NT2/D1 (cell line): ENCODE measurements around the gene NR3C1.

Experiments
- DNase-seq: peaks from one replicate; pipeline ENCODE4 v3.0.0-alpha.2; 2011; ENCODE audit warnings: low read depth, low spot score
- H3K27me3 ChIP-seq: 2 replicates; pipeline ENCODE4 v1.6.0; 2011; ENCODE audit warnings: mild to moderate bottlenecking; ENCODE audit not compliant: insufficient read length, insufficient read depth
- H3K36me3 ChIP-seq: 2 replicates; pipeline ENCODE4 v1.6.1; 2011; ENCODE audit warnings: mild to moderate bottlenecking, low read length, mixed read lengths; ENCODE audit not compliant: insufficient read depth, insufficient read length
- H3K4me1 ChIP-seq: 2 replicates; pipeline ENCODE4 v1.5.1; 2011; ENCODE audit not compliant: insufficient read depth, insufficient read length
- H3K4me3 ChIP-seq: 2 replicates; pipeline ENCODE4 v1.5.1; 2011; ENCODE audit warnings: low read depth; ENCODE audit not compliant: insufficient read length
- H3K9ac ChIP-seq: 2 replicates; pipeline ENCODE4 v1.6.0; 2011; ENCODE audit warnings: low read depth; ENCODE audit not compliant: insufficient read length
- H3K9me3 ChIP-seq: 2 replicates; pipeline ENCODE4 v1.5.1; 2011; ENCODE audit warnings: mild to moderate bottlenecking, low read length; ENCODE audit not compliant: insufficient read depth
- SUZ12 ChIP-seq: IDR thresholded peaks from 2 replicates; pipeline ENCODE4 v1.6.1; 2011; ENCODE audit not compliant: insufficient read length, insufficient read depth; ENCODE audit errors: extremely low read depth
- YY1 ChIP-seq: IDR thresholded peaks from 2 replicates; pipeline ENCODE4 v1.6.1; 2011; ENCODE audit not compliant: insufficient read length, insufficient read depth
- ZNF274 ChIP-seq: IDR thresholded peaks from 2 replicates; pipeline ENCODE4 v1.6.1; 2011; ENCODE audit warnings: mild to moderate bottlenecking, low read depth, low read length

Gene NR3C1

GRCh38 chr5:143395638-143396352 lies 7.7 kb downstream of the NR3C1 start:
- no peaks in the 10 kb centered on the region for H3K9me3 ChIP-seq
- H3K36me3 ChIP-seq = peaks cover 13% of the 10 kb centered on the region
- DNase-seq = no peak
- no peaks in the 10 kb centered on the region for H3K27me3 ChIP-seq
- H3K4me3 ChIP-seq = no peak overlapping the region
- TF ChIP-seq SUZ12 (no peak), ZNF274 (no peak), YY1 (no peak)
- H3K4me1 ChIP-seq = no peaks in the 10 kb centered on the region
- no peak overlapping the region for H3K9ac ChIP-seq

DNA sequence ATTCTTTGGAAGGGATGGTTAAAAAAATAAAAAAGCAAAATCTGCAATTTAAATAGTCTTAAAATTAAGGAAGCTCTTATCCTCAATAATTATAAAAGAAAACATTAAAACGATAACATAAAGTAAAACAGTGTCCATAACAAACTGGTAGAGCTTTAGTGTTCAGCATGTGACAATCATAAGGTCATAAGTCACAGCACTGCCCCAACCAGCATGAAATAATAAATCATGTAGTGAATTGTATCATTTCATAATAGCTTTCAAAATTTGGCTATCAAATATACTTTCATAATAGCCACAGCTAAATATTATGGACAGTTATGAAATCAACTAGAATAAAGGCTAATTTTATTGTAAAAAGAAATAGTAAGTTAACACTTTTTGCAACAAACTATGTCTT lies 10.0 kb downstream of the NR3C1 start:
- Histone ChIP-seq H3K9me3 (no peaks in the 10 kb centered on the region), H3K4me3 (no peak overlapping the region), H3K9ac (no peak overlapping the region), H3K4me1 (no peaks in the 10 kb centered on the region), H3K27me3 (no peaks in the 10 kb centered on the region), H3K36me3 (peaks cover 2% of the 10 kb centered on the region)
- TF ChIP-seq ZNF274 = no peak
- no peak for TF ChIP-seq YY1
- no peak for TF ChIP-seq SUZ12
- no peak for DNase-seq

- no peak overlapping the region for H3K4me3 ChIP-seq
- no peaks in the 10 kb centered on the region for H3K27me3 ChIP-seq
- no peak overlapping the region for H3K9ac ChIP-seq
- no peak for TF ChIP-seq ZNF274
- TF ChIP-seq YY1 = no peak
- TF ChIP-seq SUZ12 = no peak
- DNase-seq = no peak
- 0 out of 2 replicates have a peak, but pooled peaks cover 3% of the 10 kb centered on the region for H3K9me3 ChIP-seq
- peaks cover 2% of the 10 kb centered on the region for H3K36me3 ChIP-seq
- H3K4me1 ChIP-seq = no peaks in the 10 kb centered on the region
Measured at GRCh38 chr5:143390941-143391340, 12.5 kb downstream of the NR3C1 start.

DNA sequence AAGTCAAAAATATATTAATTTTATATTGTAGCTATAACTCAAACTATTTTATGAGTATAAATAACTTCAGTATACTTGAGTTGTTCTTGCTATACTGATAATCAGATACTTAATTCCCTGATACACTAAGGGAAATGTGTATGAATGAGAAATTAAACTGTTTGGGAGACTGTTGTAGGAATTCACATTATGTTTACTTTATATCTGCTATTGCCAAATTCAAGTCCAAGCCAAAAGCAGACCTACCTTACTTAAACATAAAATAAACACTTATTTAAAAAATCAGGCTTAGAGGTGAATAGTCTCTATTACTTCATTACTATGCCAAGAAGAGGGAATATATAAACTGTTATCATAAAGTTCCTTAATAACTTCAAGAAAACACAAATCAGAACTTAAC lies 13.2 kb downstream of the NR3C1 start:
- no peaks in the 10 kb centered on the region for H3K4me1 ChIP-seq
- peaks cover 10% of the 10 kb centered on the region; the same call in 1 of the 2 replicates for H3K9me3 ChIP-seq
- TF ChIP-seq ZNF274 (no peak), YY1 (no peak), SUZ12 (no peak)
- H3K36me3 ChIP-seq = peaks cover 2% of the 10 kb centered on the region
- no peaks in the 10 kb centered on the region for H3K27me3 ChIP-seq
- no peak overlapping the region for H3K4me3 ChIP-seq
- no peak overlapping the region for H3K9ac ChIP-seq
- DNase-seq = no peak

DNA sequence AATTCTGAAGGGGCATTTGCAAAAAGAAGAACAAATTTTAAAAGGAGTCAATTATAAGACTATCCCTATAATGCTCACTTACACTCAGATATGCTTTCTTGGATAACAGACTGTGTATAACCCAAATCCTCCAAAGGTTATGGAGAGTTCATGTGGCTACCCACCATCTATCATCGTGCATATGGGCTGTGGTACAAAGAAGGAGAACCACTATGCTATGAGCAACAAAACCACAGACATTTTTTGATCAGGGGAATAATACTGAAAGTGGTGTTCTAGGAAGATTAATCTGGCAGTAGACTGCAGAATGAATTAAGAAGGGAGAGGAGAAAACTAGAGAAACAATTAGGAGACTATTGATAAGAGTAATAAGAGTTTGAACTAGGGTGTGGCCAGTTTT lies 16.8 kb downstream of the NR3C1 start:
- Histone ChIP-seq H3K4me1 (no peaks in the 10 kb centered on the region), H3K36me3 (peaks cover 2% of the 10 kb centered on the region), H3K4me3 (no peak overlapping the region), H3K9me3 (peaks cover 24% of the 10 kb centered on the region; the same call in 1 of the 2 replicates), H3K9ac (no peak overlapping the region), H3K27me3 (no peaks in the 10 kb centered on the region)
- TF ChIP-seq ZNF274 (no peak), YY1 (no peak), SUZ12 (no peak)
- no peak for DNase-seq

GRCh38 chr5:143384865-143385657 lies 18.4 kb downstream of the NR3C1 start:
- H3K27me3 ChIP-seq = no peaks in the 10 kb centered on the region
- DNase-seq = no peak
- TF ChIP-seq SUZ12 (no peak), YY1 (no peak)
- H3K9ac ChIP-seq = no peak overlapping the region
- peaks cover 2% of the 10 kb centered on the region for H3K36me3 ChIP-seq
- no peaks in the 10 kb centered on the region for H3K4me1 ChIP-seq
- no peak overlapping the region for H3K4me3 ChIP-seq
- H3K9me3 ChIP-seq = peaks cover 24% of the 10 kb centered on the region; the same call in 1 of the 2 replicates

DNA sequence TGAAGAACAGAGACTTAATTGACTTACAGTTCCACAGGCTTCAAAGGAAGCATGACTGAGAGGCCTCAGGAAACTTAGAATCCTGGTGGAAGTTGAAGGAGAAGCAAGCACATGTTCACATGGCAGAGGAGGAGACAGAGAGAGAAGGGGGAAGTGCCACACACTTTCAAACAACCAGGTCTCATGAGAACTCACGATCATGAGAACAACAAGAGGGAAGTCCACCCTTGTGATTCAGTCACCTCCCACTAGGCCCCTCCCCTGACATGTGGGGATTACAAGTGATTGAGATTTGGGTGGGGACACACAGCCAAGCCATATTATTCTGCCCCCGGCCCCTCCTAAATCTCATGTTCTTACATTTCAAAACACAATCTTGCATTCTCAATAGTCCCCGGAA lies 19.5 kb downstream of the NR3C1 start:
- H3K27me3 ChIP-seq = no peaks in the 10 kb centered on the region
- no peak overlapping the region for H3K4me3 ChIP-seq
- no peak for DNase-seq
- no peak overlapping the region for H3K9ac ChIP-seq
- H3K4me1 ChIP-seq = no peaks in the 10 kb centered on the region
- H3K9me3 ChIP-seq = peaks cover 24% of the 10 kb centered on the region; the same call in 1 of the 2 replicates
- no peak for TF ChIP-seq ZNF274
- no peak for TF ChIP-seq SUZ12
- TF ChIP-seq YY1 = no peak
- H3K36me3 ChIP-seq = no peaks in the 10 kb centered on the region
